Esophagus mucosa (tissue), 1 donor: ENCODE results near the gene MBD3L1. TPM values are rescaled to one million over a fixed set of nuclear protein-coding genes. Genes with fewer than 3 reads are reported as not detected.

Experiments used
- ATAC-seq: fragments of 200-7000 bp; cut with Tn5 transposase; one replicate; pipeline ENCODE4 v1.9.1; 2020
- total RNA-seq: library from RNA; stranded (reverse); gene quantifications from one replicate; pipeline ENCODE4 v1.2.4, GENCODE V29; 2023
- donor health status: DM: yes; HTN: yes; CAD: no.

MBD3L1 gene
- not detected for total RNA-seq

DNA sequence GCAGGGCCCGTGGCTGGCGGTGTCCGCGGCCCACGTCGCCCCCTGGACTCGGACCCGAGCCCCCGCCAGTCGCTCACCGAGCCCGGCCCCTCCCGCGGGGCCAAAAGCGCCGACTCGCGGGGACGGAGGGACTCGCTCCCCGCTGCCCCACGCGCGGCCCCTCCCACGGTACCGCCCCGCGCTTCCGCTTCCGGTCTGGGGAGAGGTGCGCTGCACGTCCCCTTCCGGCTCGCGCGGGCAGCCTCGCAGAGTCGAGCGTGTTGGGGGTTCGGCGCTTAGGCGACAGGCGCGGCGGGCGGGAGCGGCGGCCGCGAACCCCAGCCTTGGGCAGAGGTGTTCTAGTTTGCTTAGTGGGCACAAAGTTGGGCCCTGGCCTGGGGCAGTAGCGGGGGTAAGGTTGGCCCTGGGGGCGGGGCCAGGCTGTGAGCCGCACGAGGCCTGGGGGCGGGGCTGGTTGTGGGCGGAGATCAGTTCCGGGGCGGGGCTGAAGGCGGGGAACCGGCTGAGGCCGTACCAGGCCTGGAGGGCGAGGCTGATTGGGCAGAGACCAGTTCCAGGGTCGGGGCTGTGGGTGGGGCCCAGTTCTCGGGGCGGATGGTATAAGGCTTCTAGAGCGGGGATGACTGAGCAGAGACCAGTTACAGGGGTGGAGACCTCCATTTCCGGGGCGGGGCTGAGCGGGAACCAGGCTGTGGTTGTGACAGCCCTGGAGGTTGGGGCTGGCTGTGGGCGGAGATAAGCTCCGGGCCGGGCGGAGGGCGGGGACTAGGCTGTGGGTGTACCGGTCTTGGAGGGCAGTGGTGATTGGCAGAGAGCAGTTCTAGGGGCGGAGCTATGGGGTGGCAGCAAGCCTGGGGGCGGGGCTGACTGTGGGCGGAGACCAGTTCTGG is at the start of gene MBD3L1, which contains the start of gene ZNF558:
Gene MBD3L1 (plus strand): TSS at position 246 of the 890 bp plus-strand sequence. CDS start 10,302 bp downstream, outside the sequence.
Gene ZNF558 (minus strand): TSS at position 173 of the 890 bp plus-strand sequence. CDS start 9,645 bp downstream, outside the sequence.
- peak; percentile 97 for ATAC-seq

DNA sequence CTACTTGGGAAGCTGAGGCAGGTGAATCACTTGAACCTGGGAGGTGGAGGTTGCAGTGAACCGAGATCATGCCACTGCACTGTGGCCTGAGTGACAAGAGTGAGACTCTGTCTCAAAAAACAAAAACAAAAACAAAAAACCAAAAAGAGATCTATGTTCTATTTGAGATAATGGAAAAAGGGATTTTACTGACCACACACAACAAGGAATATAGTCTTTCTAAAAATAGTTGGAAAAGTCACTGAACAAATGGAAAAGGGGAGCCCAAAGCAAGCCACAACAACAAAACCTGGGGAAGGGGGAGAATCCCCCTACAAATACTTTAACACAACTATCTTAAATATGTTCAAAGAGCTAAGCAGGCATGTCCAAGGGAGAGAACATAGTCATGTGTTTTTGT is 37.4 kb upstream of the MBD3L1 start:
- ATAC-seq = no peak

DNA sequence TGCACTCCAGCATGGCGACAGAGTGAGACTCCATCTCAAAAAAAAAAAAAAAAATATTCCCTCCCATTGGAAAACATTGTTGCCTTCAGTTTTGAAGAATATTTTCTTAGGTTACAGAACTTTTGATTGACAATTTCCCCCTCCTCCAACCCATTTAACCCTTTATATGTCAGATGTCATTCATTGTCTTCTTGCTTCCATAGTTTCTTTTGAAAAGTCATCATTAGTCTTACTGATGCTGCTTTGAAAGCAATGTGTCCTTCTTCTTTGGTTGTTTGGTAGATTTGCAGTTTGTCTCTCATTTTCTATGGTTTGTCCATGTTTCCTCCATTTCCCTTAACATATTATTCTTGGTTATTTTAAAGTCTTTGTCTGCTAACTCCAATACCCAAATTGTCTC is 25.5 kb upstream of the MBD3L1 start:
- no peak for ATAC-seq

DNA sequence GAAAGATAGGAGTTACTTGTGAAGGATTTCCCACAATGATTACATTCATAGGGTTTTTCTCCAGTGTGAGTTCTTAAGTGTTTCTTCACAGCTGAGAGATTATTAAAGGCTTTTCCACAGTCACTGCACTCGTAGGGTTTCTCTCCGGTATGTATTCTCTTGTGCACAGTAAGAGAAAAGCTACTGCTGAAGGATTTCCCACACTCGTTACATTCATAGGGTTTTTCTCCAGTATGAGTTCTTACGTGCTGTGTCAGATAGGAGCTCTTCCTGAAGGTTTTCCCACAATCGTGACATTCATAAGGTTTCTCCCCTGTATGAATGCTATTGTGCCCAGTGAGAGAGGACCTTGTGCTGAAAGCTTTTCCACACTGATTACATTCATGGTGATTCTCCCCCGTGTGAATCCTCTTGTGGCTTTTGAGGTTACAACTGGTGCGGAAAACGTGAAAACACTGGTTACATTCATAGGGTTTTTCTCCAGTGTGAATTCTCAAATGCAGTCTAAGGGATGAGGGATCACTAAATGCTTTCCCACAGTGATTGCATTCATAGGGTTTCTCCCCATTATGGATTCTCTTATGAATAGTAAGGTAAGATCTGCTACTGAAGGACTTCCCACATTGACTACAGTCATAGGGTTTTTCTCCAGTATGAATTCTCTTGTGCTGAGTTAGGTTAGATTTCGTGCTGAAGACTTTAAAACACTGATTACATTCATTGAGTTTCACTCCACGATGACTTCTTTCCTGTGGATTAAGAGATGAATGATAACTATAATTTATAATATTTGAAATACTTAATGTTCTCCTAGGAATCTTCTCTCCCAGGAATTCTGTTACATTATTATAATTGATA is 20.6 kb upstream of the MBD3L1 start:
- no peak for ATAC-seq

DNA sequence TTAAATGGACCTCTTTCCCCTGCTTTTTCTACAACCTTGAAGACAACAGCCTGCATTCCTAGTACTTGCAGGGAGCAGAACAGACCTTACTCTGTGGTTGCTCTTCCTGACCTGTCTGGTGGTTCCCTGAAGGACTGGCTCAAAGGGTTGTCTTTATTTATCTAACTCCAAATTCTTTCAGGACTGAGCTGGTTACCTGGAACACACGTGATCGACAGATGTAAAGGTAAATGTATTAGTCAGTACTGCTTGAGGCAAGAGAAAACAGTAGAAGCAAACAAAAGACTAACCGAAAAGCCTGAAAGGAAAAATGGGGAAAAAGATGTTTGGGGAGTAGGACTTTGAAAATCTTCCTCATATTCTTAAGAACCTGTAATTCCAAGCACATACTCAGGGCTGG is 18.0 kb upstream of the MBD3L1 start:
- ATAC-seq = no peak

DNA sequence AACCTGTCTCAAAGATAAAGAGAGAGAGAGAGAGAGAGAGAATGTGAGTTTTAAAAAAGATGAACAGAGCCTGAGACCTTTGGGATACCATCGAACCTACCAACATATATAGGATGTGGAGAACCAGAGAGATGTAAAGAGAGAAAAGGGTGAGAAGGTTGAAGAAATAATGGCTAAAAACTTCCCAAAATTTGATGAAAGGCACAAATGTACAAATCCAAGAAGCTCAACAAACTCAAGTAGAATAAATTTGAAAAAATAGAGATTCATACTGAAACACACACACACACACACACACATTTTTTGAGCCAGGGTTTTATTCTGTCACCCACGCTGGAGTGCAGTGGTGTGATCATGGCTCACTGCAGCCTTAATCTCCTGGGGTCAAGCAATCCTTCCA is 16.4 kb upstream of the MBD3L1 start:
- no peak for ATAC-seq

DNA sequence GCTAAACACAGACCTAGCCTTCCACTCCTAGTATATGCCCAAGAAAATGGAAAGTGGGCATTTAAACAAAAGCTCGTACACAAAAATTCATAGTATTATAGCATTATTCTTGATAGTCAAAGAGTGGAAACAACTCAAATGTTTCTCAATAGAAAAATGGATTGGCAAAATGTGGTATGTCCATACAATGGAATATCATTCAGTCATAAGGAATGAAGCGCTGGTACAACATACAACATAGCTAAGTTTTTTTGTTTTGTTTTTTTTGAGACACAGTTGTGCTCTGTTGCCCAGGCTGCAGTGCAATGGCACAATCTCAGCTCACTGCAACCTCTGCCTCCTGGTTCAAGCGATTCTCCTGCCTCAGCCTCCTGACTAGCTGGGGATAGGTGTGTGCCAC is 11.9 kb upstream of the MBD3L1 start:
- ATAC-seq = no peak

DNA sequence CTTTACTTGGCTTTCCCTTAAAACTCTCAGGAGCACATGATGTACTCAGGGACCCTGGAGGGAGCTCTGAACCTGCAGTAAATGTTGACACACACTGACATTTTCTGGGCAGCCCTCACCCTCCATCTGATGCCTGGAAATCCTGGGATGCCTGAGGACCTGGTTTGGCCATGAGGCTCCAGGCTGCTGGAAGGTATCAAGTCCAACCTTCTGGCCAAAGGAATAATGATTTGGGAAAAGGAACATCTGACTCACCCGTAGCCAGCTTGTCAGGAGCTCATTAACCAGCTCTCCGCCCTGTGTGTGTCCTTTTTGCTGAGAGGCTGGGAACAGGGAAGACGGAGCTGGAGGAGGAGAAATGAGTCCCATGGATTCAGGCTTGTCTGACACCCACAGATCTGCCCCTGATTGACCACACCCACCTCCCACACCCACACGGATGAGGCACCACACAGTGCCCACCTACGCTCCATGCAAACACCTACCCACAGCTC is 10.4 kb upstream of the MBD3L1 start:
- no peak for ATAC-seq

DNA sequence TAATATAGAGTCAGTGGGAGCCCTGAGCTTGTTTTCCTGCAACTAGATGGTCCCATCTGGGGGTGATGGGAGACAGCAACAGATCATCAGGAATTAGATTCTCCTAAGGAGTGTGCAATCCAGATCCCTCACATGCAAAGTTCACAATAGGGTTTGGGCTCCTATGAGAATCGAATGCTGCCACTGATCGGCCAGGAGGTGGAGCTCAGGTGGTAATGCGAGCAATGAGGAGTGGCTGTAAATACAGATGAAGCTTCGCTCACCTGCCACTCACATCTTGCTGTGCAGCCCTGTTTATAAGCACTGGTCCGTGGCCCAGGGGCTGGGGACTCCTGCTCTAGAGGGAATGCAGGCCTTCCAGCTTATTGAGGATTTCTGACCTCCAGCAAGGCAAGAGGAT is 5.8 kb upstream of the MBD3L1 start:
- ATAC-seq = no peak

DNA sequence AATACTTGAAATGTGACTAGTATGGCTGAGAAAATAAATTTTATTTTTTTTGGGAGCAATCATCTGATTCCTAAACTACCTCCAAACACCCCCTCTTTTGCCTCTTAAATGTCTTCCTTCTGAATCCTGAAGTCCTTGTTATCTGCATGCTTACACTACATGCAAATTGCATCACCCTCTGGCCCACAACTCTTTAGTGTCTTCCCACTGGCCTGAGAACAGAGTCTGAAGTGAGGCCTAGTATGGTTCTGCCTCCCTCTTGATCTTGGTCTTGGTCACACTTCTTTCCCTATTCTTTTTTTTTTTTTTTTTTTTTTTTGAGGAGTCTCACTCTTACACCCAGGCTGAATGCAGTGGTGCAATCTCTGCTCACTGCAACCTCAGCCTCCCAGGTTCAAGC is 4.9 kb upstream of the MBD3L1 start:
- ATAC-seq = no peak

DNA sequence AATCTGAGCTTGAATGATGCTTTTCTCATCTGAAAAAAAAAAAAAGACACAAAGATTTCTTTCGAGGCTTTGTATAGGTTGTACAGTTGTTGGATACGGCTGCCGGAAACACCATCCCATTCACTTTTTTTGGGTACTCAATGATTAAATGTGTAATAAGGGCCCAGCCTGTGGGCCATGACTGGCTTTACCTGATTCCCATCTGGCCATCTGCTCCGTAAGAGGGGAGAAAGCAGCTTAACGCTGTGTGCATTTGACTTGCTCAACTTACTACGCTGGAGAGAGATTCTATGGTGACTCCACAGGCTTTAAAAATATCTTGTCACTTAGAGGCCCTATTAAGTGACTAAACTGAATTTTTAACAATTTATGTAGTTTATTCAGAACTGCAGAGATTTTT is 804 bp upstream of the MBD3L1 start:
- no peak for ATAC-seq

DNA sequence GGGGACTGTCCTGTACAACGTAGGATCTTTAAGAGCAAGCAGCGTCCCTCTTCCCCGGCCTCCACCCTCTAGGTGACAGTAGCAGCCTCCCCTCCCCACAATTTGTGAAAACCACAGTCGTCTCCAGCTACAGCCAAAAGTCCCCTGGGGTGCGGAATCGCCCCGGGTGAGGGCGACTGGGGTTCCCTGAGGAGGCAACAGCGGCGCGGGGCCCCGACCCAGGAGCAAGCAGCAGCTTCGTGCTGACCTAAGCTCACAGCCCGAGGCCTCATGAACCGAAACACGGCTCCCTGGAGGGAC is 395 bp upstream of the MBD3L1 start:
- peak; percentile 14 for ATAC-seq

DNA sequence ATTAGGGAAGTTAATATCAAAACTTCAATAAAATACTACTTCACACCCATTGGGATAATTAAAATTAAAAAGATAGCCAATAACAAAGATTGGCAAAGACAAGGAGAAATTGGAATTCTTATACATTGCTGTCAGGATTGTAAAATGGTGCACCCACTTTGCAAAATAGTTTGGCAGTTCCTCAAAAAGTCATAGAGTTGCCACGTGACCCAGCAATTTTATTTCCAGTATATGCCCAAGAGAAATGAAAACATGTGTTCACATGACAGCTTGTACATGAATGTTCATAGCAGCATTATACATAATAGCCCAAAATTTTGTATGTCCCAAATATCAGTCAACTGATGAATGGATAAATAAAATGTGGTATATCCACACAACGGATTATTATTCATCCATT is 3.3 kb downstream of the MBD3L1 start:
- ATAC-seq = no peak

DNA sequence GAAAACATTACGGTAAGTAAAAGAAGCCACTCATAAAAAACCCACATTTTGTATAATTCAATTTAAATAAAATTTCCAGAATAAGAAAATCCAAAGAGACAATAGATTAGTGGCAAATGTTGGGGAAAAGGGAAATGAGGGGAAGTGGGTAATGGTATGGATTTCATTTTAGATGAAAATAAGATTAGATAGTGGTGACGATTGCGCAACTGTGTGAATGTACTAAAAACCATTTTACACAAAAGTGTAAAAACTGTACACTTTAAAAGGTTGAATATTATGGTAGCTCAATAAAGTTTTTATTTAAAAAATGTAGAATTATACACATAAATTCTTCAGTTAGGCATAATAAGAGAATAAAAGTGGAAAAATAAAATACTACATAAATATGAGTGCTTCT is 3.7 kb downstream of the MBD3L1 start:
- no peak for ATAC-seq

DNA sequence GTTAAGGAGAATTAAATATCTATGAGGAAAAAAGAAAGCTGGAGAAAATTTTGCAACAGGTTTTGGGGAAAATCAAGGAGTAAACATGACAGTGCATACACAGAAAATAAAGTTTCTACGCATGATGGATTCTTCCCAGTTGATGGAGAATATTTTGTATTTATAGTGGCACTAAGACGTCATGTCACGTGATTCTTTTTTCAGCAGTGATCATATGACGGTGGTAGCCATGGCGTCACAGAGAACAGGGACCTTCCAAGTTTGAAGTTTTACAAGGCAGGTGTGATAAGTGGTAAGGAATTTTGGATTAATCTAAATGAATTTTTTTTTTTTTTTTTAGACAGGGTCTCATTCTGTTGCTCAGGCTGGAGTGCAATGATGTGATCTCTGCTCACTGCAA is 8.5 kb downstream of the MBD3L1 start:
- no peak for ATAC-seq

DNA sequence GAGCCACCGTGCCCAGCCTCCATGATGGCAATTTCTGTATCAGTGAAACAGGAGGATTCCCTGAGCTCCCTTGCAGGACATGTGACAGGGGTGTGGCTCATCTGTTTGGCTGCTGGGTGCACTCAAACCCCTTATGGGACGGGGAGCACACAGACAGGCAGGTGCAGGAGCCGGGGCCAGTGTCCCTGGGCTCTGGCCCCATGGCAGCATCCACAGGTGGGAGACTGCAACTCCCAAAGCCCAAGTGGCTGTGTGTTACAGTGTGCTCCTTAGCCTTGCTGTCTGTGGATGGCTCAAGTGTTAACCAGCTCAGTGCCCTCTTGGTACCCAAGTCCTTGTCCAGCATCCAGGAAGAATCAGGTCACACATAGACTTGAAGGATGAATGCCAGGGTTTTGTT is 14.6 kb downstream of the MBD3L1 start:
- ATAC-seq = no peak

DNA sequence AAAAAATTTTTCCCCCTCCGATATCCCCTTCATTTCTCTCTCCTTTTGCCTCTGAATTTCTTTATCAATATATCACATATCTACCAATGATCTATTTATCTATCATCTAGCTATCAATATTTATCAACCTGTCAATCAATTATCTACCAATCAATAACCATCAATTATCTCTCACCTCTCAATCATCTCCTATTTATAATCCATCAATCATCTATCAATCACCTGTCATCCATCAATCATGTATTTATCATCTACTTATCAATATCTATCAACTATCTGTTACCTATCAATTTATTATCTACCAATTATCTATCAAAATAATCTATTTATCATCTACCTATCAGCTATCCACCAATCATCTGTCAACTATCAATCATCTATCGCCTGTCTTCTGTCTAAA is 17.1 kb downstream of the MBD3L1 start:
- no peak for ATAC-seq

DNA sequence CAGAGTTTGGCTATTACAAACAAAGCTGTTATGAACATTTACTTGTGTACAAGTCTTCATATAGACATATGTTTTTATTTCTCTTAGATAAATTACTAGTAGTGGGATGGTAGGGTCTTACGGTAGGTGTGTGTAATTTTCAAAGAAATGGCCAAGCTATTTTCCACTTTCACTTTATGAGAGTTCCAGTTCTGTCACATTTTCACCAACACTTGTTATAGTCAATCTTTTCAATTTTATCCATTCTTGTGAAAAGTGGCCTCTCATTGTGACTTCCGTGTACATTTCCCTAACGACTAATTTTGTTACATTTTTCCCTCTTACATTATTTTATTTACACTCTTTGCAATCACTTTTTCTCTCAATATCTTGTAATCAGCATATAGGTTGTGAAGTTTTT is 18.3 kb downstream of the MBD3L1 start:
- no peak for ATAC-seq

DNA sequence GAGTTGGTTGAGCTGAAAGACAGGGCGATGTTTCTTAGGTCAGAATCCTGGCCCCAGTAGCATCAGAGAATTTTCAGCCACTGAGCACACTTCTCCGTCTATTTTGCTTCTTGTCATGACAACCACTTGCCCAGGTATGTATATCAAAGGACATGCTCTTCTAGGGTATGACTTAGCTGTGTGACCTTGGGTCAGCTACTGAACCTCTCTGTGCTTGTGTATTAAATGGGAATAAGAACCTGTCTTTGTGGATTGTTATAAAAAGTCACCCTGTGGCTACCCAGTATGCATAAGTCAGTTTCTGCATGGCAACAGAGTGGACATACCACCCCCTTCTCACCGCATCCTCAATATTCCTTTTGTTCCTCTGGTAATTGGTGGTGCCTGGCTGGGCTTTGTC is 26.1 kb downstream of the MBD3L1 start:
- ATAC-seq = no peak

DNA sequence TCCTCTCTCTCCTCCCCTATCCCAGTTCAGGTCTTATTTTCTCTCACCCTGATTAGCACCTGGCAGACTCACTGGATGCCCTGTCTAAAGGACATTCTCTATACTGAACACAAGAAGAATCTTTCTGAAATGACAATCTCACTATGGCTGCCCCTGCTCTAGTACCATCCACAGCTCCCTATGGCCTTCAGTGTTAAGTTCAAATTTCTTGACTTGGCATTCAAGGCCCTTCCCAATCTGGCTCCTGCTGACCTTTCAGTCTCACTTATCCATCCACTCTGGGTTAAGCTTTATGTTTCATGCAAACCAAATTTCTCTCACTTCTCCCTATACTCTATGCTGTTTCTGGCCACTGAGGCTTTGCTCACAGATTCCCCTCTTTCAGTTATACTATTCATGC is 34.2 kb downstream of the MBD3L1 start:
- no peak for ATAC-seq

DNA sequence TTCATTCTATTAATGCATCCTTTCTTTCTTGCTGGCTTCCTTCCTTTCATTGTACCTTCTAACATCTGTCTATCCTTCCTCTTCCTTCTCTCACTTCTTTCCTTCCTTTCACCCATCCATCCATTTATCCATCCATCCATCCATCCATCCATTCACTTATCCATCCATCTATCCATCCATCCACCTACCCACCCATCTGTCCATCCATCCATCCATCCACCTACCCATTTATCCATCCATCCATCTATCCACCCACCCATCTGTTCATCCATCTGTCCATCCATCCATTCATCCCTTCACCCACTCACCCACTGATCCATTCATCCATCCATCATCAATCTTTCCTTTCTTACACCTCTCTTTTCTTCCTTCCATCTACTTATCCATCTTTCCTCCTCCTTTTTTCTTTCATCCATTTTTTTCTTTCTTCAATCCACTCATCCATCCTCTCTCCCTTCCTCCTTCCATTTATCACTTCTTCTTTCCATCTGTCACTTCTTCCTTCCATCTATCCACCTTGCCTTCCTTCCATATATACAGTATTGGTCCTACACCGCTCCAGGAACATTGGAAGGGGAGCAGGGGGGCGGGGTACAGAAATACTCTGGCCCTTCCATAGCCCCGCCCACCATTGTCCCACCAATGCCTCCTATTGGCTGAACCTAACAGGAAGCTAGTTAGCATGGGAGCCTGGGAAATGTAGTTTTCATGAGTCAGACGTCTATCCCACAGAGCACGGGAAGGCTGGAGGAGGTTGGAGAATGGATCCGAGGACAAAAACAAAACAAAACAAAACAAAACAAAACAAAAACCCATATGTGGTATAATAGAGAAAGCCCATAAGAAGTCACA is 45.9 kb downstream of the MBD3L1 start:
- no peak for ATAC-seq

DNA sequence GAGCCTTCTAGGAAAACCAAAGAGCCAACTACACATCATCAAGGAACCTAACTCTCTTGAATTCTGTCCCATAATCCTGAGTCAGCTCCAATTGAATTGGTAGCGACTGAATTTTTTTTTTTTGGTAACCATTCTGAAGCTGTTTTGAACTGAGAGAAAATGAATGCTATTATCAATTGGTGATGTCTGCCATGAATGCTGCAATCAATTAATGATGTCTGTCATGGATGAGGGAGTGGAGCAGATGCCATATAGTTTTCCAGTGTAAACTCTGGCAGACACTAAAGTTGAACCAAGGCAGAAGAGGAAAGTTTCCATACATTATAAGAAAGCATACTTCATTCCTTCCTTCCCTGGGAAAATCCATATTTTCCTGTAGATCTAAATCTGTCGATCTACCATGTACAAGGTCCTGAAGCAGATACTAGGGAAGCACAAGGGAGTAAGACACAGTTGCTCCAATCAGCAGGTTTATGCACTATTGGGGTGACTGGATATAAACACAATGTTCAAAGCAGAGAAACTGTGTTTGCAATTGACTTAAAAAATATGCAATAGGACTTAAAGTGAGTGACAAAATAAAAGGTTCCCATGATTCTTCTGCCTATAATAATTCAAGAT is 48.8 kb downstream of the MBD3L1 start:
- no peak for ATAC-seq
